Right lobe of liver (tissue), 4 donors: ENCODE measurements around the gene IFIT1B.

ENCODE experiments used
- POLR2A ChIP-seq: fragments of 450-650 bp; IDR thresholded peaks from one replicate; pipeline ENCODE4 v1.6.1; 2017; ENCODE audit warnings: antibody characterized with exemption, mild to moderate bottlenecking
- TF ChIP-seq, protein P1 (sequence below), 4 donors: fragments of 200-600 bp in 3 of 4; fragments of 450-650 bp in 1 of 4; IDR thresholded peaks; one replicate each; pipeline versions ENCODE4 v1.5.1 to v1.8.0; 2016 to 2022; ENCODE audit warnings: antibody characterized with exemption in 4 of 4, mild to moderate bottlenecking in 2 of 4
- donor health status: DM: no; HTN: no; CAD: no.
- donor health status: DM: no; HTN: no; CAD: no.
- donor health status: DM: no; HTN: yes; CAD: no.

DNA sequence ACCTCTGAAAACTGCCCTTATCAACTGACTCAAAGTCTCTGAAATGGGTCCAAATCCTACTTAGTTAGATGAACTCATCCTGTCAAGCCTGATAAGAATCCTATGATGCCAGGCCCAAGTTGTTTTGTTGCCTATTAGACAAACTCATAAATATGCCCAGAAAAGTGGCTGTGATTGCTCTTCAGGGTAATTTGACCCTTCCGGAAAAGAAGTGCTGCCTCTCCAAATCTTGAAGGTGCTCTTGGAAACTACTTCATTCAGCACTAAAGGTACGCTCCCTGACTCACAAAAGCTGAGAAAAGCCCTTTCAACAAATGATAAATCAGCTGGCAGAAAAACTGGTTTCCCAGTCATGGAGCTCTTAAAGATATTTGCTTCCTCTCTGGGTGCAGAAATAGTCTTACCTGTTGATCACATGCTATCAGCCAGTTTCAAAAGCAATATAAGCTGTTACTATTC lies 43.2 kb downstream of the IFIT1B start:
- TF ChIP-seq, protein P1, sequence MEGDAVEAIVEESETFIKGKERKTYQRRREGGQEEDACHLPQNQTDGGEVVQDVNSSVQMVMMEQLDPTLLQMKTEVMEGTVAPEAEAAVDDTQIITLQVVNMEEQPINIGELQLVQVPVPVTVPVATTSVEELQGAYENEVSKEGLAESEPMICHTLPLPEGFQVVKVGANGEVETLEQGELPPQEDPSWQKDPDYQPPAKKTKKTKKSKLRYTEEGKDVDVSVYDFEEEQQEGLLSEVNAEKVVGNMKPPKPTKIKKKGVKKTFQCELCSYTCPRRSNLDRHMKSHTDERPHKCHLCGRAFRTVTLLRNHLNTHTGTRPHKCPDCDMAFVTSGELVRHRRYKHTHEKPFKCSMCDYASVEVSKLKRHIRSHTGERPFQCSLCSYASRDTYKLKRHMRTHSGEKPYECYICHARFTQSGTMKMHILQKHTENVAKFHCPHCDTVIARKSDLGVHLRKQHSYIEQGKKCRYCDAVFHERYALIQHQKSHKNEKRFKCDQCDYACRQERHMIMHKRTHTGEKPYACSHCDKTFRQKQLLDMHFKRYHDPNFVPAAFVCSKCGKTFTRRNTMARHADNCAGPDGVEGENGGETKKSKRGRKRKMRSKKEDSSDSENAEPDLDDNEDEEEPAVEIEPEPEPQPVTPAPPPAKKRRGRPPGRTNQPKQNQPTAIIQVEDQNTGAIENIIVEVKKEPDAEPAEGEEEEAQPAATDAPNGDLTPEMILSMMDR (IDR thresholded peaks at IDR 0.05): no peak
- TF ChIP-seq POLR2A: no peak
